H1 (cell line): ENCODE data around the gene CCDC82. TPM values are rescaled to one million over a fixed set of nuclear protein-coding genes. Genes with fewer than 3 reads are reported as not detected.

Experiments used
- CTCF ChIA-PET: fragments of 300-600 bp; sonication (Branson Sonifier 250); formaldehyde crosslinking; loops from one replicate; lab custom pipeline; 2021; ENCODE audit not compliant: partially characterized antibody; lab: Charles Lee
- POLR2A ChIA-PET: fragments of 300-600 bp; sonication (Branson Sonifier 250); formaldehyde crosslinking; loops from one replicate; lab custom pipeline; 2021; ENCODE audit warnings: inconsistent platforms; ENCODE audit not compliant: partially characterized antibody; lab: Charles Lee
- DNase-seq, 2 experiments: peaks; one replicate each; pipeline versions ENCODE4 v3.0.0 to v3.0.0-alpha.2; 2010 to 2022; ENCODE audit warnings: low spot score in 2 of 2, low read depth in 1 of 2, mixed read lengths in 1 of 2
- FAIRE-seq: peaks from 2 replicates; lab custom pipeline; 2011; peaks lifted over from hg19 to GRCh38; lab: Jason Lieb, UNC
- H2AFZ ChIP-seq: 2 replicates; pipeline ENCODE4 v1.8.1; 2012; ENCODE audit warnings: low read length, inconsistent platforms
- H2AK5ac ChIP-seq: 2 replicates; pipeline ENCODE4 v1.6.1; 2013; ENCODE audit warnings: low read depth, low read length
- H2BK120ac ChIP-seq: replicated peaks from 2 replicates; pipeline ENCODE3; 2013; ENCODE audit warnings: low read depth, low read length, inconsistent platforms
- H2BK12ac ChIP-seq: 2 replicates; pipeline ENCODE4 v1.6.1; 2013; ENCODE audit warnings: low read depth, low read length
- H2BK15ac ChIP-seq: 2 replicates; pipeline ENCODE4 v1.6.1; 2013; ENCODE audit warnings: low read length
- H2BK20ac ChIP-seq: 2 replicates; pipeline ENCODE4 v1.6.1; 2013; ENCODE audit warnings: low read length
- H2BK5ac ChIP-seq: 2 replicates; pipeline ENCODE4 v1.6.1; 2013; ENCODE audit warnings: low read depth, low read length
- H3K14ac ChIP-seq: 2 replicates; pipeline ENCODE4 v1.6.1; 2013; ENCODE audit warnings: inconsistent platforms; ENCODE audit not compliant: insufficient read length
- H3K18ac ChIP-seq: 2 replicates; pipeline ENCODE4 v1.6.1; 2013; ENCODE audit warnings: low read length; ENCODE audit errors: extremely low read depth
- H3K23ac ChIP-seq: 2 replicates; pipeline ENCODE4 v1.6.1; 2013; ENCODE audit warnings: inconsistent platforms; ENCODE audit not compliant: insufficient read length
- H3K23me2 ChIP-seq: 2 replicates; pipeline ENCODE4 v1.6.1; 2013; ENCODE audit warnings: low read depth, low read length
- H3K27ac ChIP-seq: 2 replicates; pipeline ENCODE4 v1.6.1; 2011; ENCODE audit warnings: low read depth, low read length, inconsistent platforms
- H3K27me3 ChIP-seq, 4 experiments: replicated peaks in 1 of 4; 1 replicate in 1 of 4; 2 replicates in 3 of 4; pipeline versions ENCODE4 v1.6.1 to v1.8.1; 2011 to 2013; ENCODE audit warnings: low read length in 3 of 4, mild to moderate bottlenecking in 3 of 4, inconsistent platforms in 2 of 4, mixed read lengths in 2 of 4, moderate library complexity in 1 of 4; ENCODE audit not compliant: control insufficient read depth in 3 of 4, insufficient read depth in 3 of 4; ENCODE audit errors: extremely low read depth in 1 of 4
- H3K36me3 ChIP-seq, 4 experiments: 2 replicates each; pipeline versions ENCODE4 v1.6.1 to v1.8.1; 2011 to 2013; ENCODE audit warnings: mild to moderate bottlenecking in 4 of 4, low read length in 3 of 4, moderate library complexity in 2 of 4, control low read depth in 1 of 4, inconsistent platforms in 1 of 4; ENCODE audit not compliant: insufficient read depth in 4 of 4, control insufficient read depth in 2 of 4
- H3K4ac ChIP-seq: replicated peaks from 2 replicates; pipeline ENCODE3; 2013; ENCODE audit warnings: low read length, low read depth, mixed read lengths, inconsistent platforms; ENCODE audit not compliant: insufficient read length
- H3K4me1 ChIP-seq, 4 experiments: replicated peaks in 1 of 4; 1 replicate in 1 of 4; 2 replicates in 3 of 4; pipeline versions ENCODE4 v1.6.1 to v1.8.1; 2011 to 2013; ENCODE audit warnings: low read length in 3 of 4, inconsistent platforms in 2 of 4, mixed read lengths in 1 of 4; ENCODE audit not compliant: insufficient read depth in 4 of 4, control insufficient read depth in 3 of 4
- H3K4me2 ChIP-seq, 2 experiments: 2 replicates each; pipeline versions ENCODE4 v1.6.1 to v1.8.1; 2011 to 2013; ENCODE audit warnings: low read depth in 2 of 2, low read length in 2 of 2, control low read depth in 1 of 2, inconsistent platforms in 1 of 2, mild to moderate bottlenecking in 1 of 2; ENCODE audit not compliant: insufficient read depth in 1 of 2
- H3K4me3 ChIP-seq, 4 experiments: fragments of 200-600, 300-600 bp in 1 of 4; sonication (generic), shearing (Covaris generic), sonication (Bioruptor Twin) in 1 of 4; 2 replicates each; pipeline versions ENCODE4 v1.5.1 to v1.8.1; 2011 to 2016; ENCODE audit warnings: low read length in 4 of 4, low read depth in 3 of 4, control low read depth in 2 of 4, inconsistent platforms in 2 of 4, mild to moderate bottlenecking in 2 of 4, mixed read lengths in 1 of 4, moderate library complexity in 1 of 4; ENCODE audit not compliant: insufficient read depth in 2 of 4; ENCODE audit errors: extremely low read depth in 1 of 4
- H3K56ac ChIP-seq: replicated peaks from 2 replicates; pipeline ENCODE3; 2013; ENCODE audit warnings: low read depth, mild to moderate bottlenecking, mixed read lengths, low read length, inconsistent platforms; ENCODE audit not compliant: insufficient read length
- H3K79me1 ChIP-seq: 2 replicates; pipeline ENCODE4 v1.6.1; 2013; ENCODE audit warnings: low read depth, low read length, control low read depth
- H3K79me2 ChIP-seq, 2 experiments: 2 replicates each; pipeline versions ENCODE4 v1.6.1 to v1.8.1; 2012 to 2013; ENCODE audit warnings: low read length in 2 of 2, mild to moderate bottlenecking in 2 of 2, inconsistent platforms in 1 of 2; ENCODE audit not compliant: insufficient read depth in 2 of 2, control insufficient read depth in 1 of 2
- H3K9ac ChIP-seq, 4 experiments: replicated peaks in 1 of 4; 1 replicate in 1 of 4; 2 replicates in 3 of 4; pipeline versions ENCODE4 v1.6.1 to v1.8.1; 2011 to 2013; ENCODE audit warnings: low read depth in 3 of 4, low read length in 3 of 4, control low read depth in 2 of 4, mild to moderate bottlenecking in 2 of 4, moderate library complexity in 2 of 4, inconsistent platforms in 1 of 4; ENCODE audit errors: extremely low read depth in 1 of 4
- H3K9me3 ChIP-seq, 2 experiments: 2 replicates each; pipeline versions ENCODE4 v1.6.1 to v1.8.1; 2012 to 2013; ENCODE audit warnings: mild to moderate bottlenecking in 2 of 2, moderate library complexity in 2 of 2, control low read depth in 1 of 2, inconsistent platforms in 1 of 2, low read depth in 1 of 2, low read length in 1 of 2, mixed read lengths in 1 of 2; ENCODE audit not compliant: insufficient read depth in 2 of 2
- H4K20me1 ChIP-seq, 2 experiments: replicated peaks in 1 of 2; 2 replicates each; pipeline versions ENCODE3 to v1.8.1; 2011 to 2013; ENCODE audit warnings: inconsistent platforms in 2 of 2, low read length in 2 of 2, mild to moderate bottlenecking in 1 of 2; ENCODE audit not compliant: insufficient read depth in 2 of 2, control insufficient read depth in 1 of 2
- H4K5ac ChIP-seq: 2 replicates; pipeline ENCODE4 v1.6.1; 2013; ENCODE audit warnings: low read length, low read depth, mixed read lengths, inconsistent platforms; ENCODE audit not compliant: insufficient read length
- H4K8ac ChIP-seq: 2 replicates; pipeline ENCODE4 v1.8.0; 2013; ENCODE audit warnings: mild to moderate bottlenecking, moderate library complexity, low read length, inconsistent platforms; ENCODE audit not compliant: insufficient read depth; ENCODE audit errors: extremely low read depth
- H4K91ac ChIP-seq: replicated peaks from 2 replicates; pipeline ENCODE3; 2013; ENCODE audit warnings: low read length, mixed read lengths, inconsistent platforms; ENCODE audit not compliant: insufficient read length
- BCL11A ChIP-seq, 2 experiments: IDR thresholded peaks; one replicate each; pipeline ENCODE4 v1.6.1; 2011; ENCODE audit warnings: low read depth in 2 of 2, low read length in 2 of 2, mild to moderate bottlenecking in 2 of 2
- KDM4A ChIP-seq: IDR thresholded peaks from one replicate; pipeline ENCODE4 v1.7.1; 2012; ENCODE audit warnings: low read depth, mild to moderate bottlenecking, moderate library complexity, low read length, inconsistent platforms; ENCODE audit not compliant: severe bottlenecking
- SIRT6 ChIP-seq: IDR thresholded peaks from one replicate; pipeline ENCODE4 v1.7.1; 2012; ENCODE audit warnings: low read length, inconsistent platforms
- YY1 ChIP-seq: IDR thresholded peaks from 2 replicates; pipeline ENCODE4 v1.6.1; 2011; ENCODE audit warnings: low read depth, mild to moderate bottlenecking, low read length
- WGBS, 2 experiments: shearing (Covaris generic) in 1 of 2; methylation state at CpG; one replicate each; pipeline versions ENCODE4 v1.1.6 to v1.1.7; 2013 to 2015; ENCODE audit warnings: low lambda C conversion rate in 2 of 2, mixed read lengths in 2 of 2, inconsistent platforms in 1 of 2, low coverage in 1 of 2, missing lambda C conversion rate in 1 of 2; ENCODE audit not compliant: insufficient replicate concordance in 2 of 2, insufficient coverage in 1 of 2, insufficient read length in 1 of 2; ENCODE audit errors: extremely low coverage in 1 of 2, missing lambda C conversion rate in 1 of 2; 5-methylcytosine and 5-hydroxymethylcytosine counted together
- polyA plus RNA-seq, 7 experiments: library from polyadenylated mRNA; depleted of rRNA in 3 of 7; stranded (reverse) in 5 of 7; unstranded in 2 of 7; fragments of >200 nt in 5 of 7; fragments of 200-250 nt in 2 of 7; gene quantifications; 1 replicate in 5 of 7; 2 replicates in 1 of 7; 4 replicates in 1 of 7; pipeline versions ENCODE4 v1.2.1 to v1.2.3, GENCODE V29; 2011 to 2013; ENCODE audit warnings: missing spikeins in 2 of 7, mixed read lengths in 2 of 7
- total RNA-seq: library from RNA; stranded (reverse); fragmentation: NEBNext Ultra II Directional; extraction: Animal tissue kit (Norgen Biotek cat#: 25700); gene quantifications from 2 replicates; pipeline ENCODE4 v1.2.1, GENCODE V29; 2021

The CCDC82 gene
- total and polyA plus RNA-seq, 2 of the 8 experiments (the other 6 are each of a cell fraction or from before 2014, with no cell fraction given) = 6.0 to 15.2 TPM

DNA sequence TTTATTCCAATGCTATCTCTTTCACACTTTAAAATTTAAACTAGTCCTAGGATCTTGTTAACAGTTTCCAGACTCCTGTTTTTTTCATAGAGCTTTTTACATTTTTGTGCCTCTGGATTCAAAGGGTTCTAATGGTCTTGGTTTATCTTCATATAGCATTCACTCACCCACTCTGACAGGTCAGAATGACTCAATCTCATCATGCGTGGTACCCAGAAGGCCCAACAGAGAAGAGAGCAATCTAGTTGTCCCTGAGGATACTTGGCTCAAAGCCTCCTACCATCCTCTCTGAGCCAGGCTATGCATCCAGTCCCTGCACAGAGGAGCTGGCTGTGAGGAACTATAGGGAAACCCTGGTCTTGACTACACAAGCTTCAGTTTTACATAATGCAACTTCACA, 74.2 kb downstream of the CCDC82 start:
- Histone ChIP-seq H2BK15ac (no peak overlapping the region; the same call in 1 of the 2 replicates), H3K4me1 (peaks cover 0 to 12% (median 4%) of the 10 kb centered on the region in 4 experiments; a peak in 2 of 7 replicates), H3K9me3 (no peaks in the 10 kb centered on the region), H3K36me3 (no peaks in the 10 kb centered on the region), H3K4ac (no peak overlapping the region), H3K27me3 (no peaks in the 10 kb centered on the region), H3K9ac (no peak overlapping the region), H3K23me2 (no peaks in the 10 kb centered on the region), H2BK5ac (no peak overlapping the region), H2BK12ac (no peak overlapping the region), H3K14ac (no peak overlapping the region), H3K27ac (no peak overlapping the region), H3K18ac (no peak overlapping the region), H3K56ac (no peak overlapping the region), H2BK20ac (no peak overlapping the region), H4K20me1 (no peaks in the 10 kb centered on the region), H3K23ac (no peak overlapping the region), H3K79me2 (no peaks in the 10 kb centered on the region), H2AK5ac (no peak overlapping the region), H4K91ac (no peak overlapping the region), H2BK120ac (no peak overlapping the region), H3K4me3 (no peak overlapping the region), H2AFZ (no peak overlapping the region), H3K79me1 (no peaks in the 10 kb centered on the region; the same call in 1 of the 2 replicates), H4K8ac (no peak overlapping the region), H3K4me2 (no peak overlapping the region), H4K5ac (no peak overlapping the region)
- TF ChIP-seq BCL11A (IDR thresholded peaks at IDR 0.05; ENCODE audit: low read depth in 2 of 2, low read length in 2 of 2) = no peak
- TF ChIP-seq YY1 = no peak
- no peak for TF ChIP-seq KDM4A
- TF ChIP-seq SIRT6 = no peak
- ChIA-PET CTCF (interaction anchor here (0.7 to 0.9 kb wide), 3 partner anchors 28 to 39 kb away, joined by 3 read pairs; partner anchors contain the start of gene MAML2), POLR2A (no interaction called here)
- no peak for DNase-seq
- 83% methylated on average over 1 of the region's 1 CpG; no CpG with 5 or more reads in 1 of the 2 experiments for WGBS, 2 experiments
- FAIRE-seq = no peak
